Gastrocnemius medialis (tissue), 4 donors: Measurements from ENCODE around the gene LRRC8A. TPM values are rescaled to one million over a fixed set of nuclear protein-coding genes. Genes with fewer than 3 reads are reported as not detected.
"Not testable (repeated sequence)": the region's sequence is repeated elsewhere in the genome, so short reads cannot be mapped to it uniquely, and the experiment has no call there.

Experiments used
- ATAC-seq, 2 donors: fragments of 150-250 bp; one replicate each; pipeline ENCODE4 v1.9.1; 2016
- DNase-seq, 2 donors: peaks; one replicate each; pipeline ENCODE4 v3.0.0-alpha.2; 2019
- H3K27ac ChIP-seq, 4 donors: fragments of 200-600 bp; sonication (generic); 1 replicate in 1 of 4; 2 replicates in 3 of 4; pipeline ENCODE4 v1.5.1; 2016 to 2018; ENCODE audit warnings: mild to moderate bottlenecking in 2 of 4, moderate library complexity in 1 of 4
- H3K27me3 ChIP-seq, 3 donors: fragments of 200-600 bp; sonication (generic) in 2 of 3; 1 replicate in 1 of 3; 2 replicates in 2 of 3; pipeline versions ENCODE4 v1.5.1 to v1.6.0; 2016 to 2019; ENCODE audit warnings: mild to moderate bottlenecking in 1 of 3, moderate library complexity in 1 of 3
- H3K36me3 ChIP-seq, 2 donors: fragments of 200-600 bp; sonication (generic) in 1 of 2; one replicate each; pipeline ENCODE4 v1.5.1; 2017 to 2018
- H3K4me1 ChIP-seq, 2 donors: fragments of 200-600 bp; sonication (generic) in 1 of 2; one replicate each; pipeline ENCODE4 v1.5.1; 2016 to 2017; ENCODE audit warnings: mild to moderate bottlenecking in 2 of 2
- H3K4me3 ChIP-seq, 4 donors: fragments of 200-600 bp; sonication (generic) in 3 of 4; 1 replicate in 1 of 4; 2 replicates in 3 of 4; pipeline ENCODE4 v1.5.1; 2016 to 2019; ENCODE audit warnings: mild to moderate bottlenecking in 2 of 4
- H3K9me3 ChIP-seq, 3 donors: fragments of 200-600 bp; sonication (generic) in 2 of 3; 1 replicate in 1 of 3; 2 replicates in 2 of 3; pipeline ENCODE4 v1.5.1; 2016 to 2019
- CTCF ChIP-seq, 5 experiments: fragments of 450-650 bp in 3 of 5; fragments of 200-600 bp in 2 of 5; sonication (generic) in 2 of 5; IDR thresholded peaks in 4 of 5; conservative IDR thresholded peaks in 1 of 5; 1 replicate in 4 of 5; 2 replicates in 1 of 5; pipeline ENCODE4 v1.5.1; 2016 to 2019; ENCODE audit warnings: antibody characterized with exemption in 5 of 5, mild to moderate bottlenecking in 3 of 5, moderate library complexity in 3 of 5
- POLR2A ChIP-seq, 2 donors: fragments of 450-650 bp; IDR thresholded peaks; one replicate each; pipeline ENCODE4 v1.6.1; 2017; ENCODE audit warnings: antibody characterized with exemption in 2 of 2, mild to moderate bottlenecking in 2 of 2, moderate library complexity in 2 of 2
- in situ Hi-C, 4 donors: fragments of 200-750 bp; cut with MboI; loops; one replicate each; pipeline versions ENCODE4 v1.15.0 to v1.8.0; 2017; ENCODE audit warnings: low sequenced_read_pairs in 4 of 4
- intact Hi-C: fragments of 100-400 bp; cut with DNase I; formaldehyde crosslinking; loops from one replicate; pipeline ENCODE4 v1.15.1; 2023; ENCODE audit warnings: low total_unique reads
- total RNA-seq, 4 donors: library from RNA; depleted of rRNA; stranded (reverse); fragments of >200 nt; gene quantifications; one replicate each; pipeline versions ENCODE4 v1.1.0 to v1.2.3, GENCODE V29; 2016

LRRC8A gene
- total RNA-seq, 4 donors from 2014 or later, result 24.4 to 28.4 (median 27.0) TPM

GRCh38 chr9:128838338-128838737 is 43.6 kb upstream of the LRRC8A start:
- Histone ChIP-seq H3K9me3 (no peaks in the 10 kb centered on the region), H3K36me3 (peaks cover 0 to 14% of the 10 kb centered on the region in 2 donors), H3K4me3 (no peak overlapping the region), H3K27ac (no peak overlapping the region), H3K4me1 (no peaks in the 10 kb centered on the region), H3K27me3 (no peaks in the 10 kb centered on the region)
- DNase-seq (no peak), ATAC-seq (no peak)
- in situ Hi-C loops (no loop called here), intact Hi-C loops (no loop called here)
- no peak for TF ChIP-seq POLR2A (IDR thresholded peaks at IDR 0.05)
- no peak for TF ChIP-seq CTCF (IDR thresholded peaks at IDR 0.05 in 4 of 5, conservative IDR thresholded peaks at IDR 0.05 in 1 of 5)

- ATAC-seq (no peak), DNase-seq (no peak)
- no peak overlapping the region for H3K4me3 ChIP-seq
- peaks cover 0 to 9% of the 10 kb centered on the region in 2 donors for H3K36me3 ChIP-seq
- in situ Hi-C loops (no loop called here), intact Hi-C loops (no loop called here)
- no peaks in the 10 kb centered on the region for H3K27me3 ChIP-seq
- H3K27ac ChIP-seq, result no peak overlapping the region
- no peaks in the 10 kb centered on the region for H3K9me3 ChIP-seq
- no peaks in the 10 kb centered on the region for H3K4me1 ChIP-seq
- TF ChIP-seq CTCF (IDR thresholded peaks at IDR 0.05 in 4 of 5, conservative IDR thresholded peaks at IDR 0.05 in 1 of 5), result no peak
- no peak for TF ChIP-seq POLR2A (IDR thresholded peaks at IDR 0.05)
Observed at GRCh38 chr9:128840524-128840923, 41.4 kb upstream of the LRRC8A start.

- Histone ChIP-seq H3K4me3 (no peak overlapping the region), H3K36me3 (peaks cover 0 to 8% of the 10 kb centered on the region in 2 donors), H3K9me3 (no peaks in the 10 kb centered on the region), H3K27me3 (no peaks in the 10 kb centered on the region), H3K27ac (no peak overlapping the region), H3K4me1 (no peaks in the 10 kb centered on the region)
- in situ Hi-C loops (no loop called here), intact Hi-C loops (no loop called here)
- no peak for ATAC-seq
- no peak for DNase-seq
- TF ChIP-seq CTCF (IDR thresholded peaks at IDR 0.05 in 4 of 5, conservative IDR thresholded peaks at IDR 0.05 in 1 of 5) (no peak), POLR2A (IDR thresholded peaks at IDR 0.05) (no peak)
Observed at GRCh38 chr9:128841694-128842492, 40.0 kb upstream of the LRRC8A start.

GRCh38 chr9:128843171-128843570 is 38.8 kb upstream of the LRRC8A start:
- H3K27ac ChIP-seq, H3K4me3 ChIP-seq, H3K27me3 ChIP-seq, ATAC-seq, intact Hi-C loops, H3K4me1 ChIP-seq, H3K9me3 ChIP-seq, in situ Hi-C loops, H3K36me3 ChIP-seq: not testable (repeated sequence)
- peak in 1 of 2 donors; percentile 2 for DNase-seq

- in situ Hi-C loops (no loop called here), intact Hi-C loops (no loop called here)
- TF ChIP-seq CTCF (IDR thresholded peaks at IDR 0.05 in 4 of 5, conservative IDR thresholded peaks at IDR 0.05 in 1 of 5) (no peak), POLR2A (IDR thresholded peaks at IDR 0.05) (no peak)
- DNase-seq, result peak in 1 of 2 donors; percentile 4
- H3K27ac ChIP-seq, result no peak overlapping the region
- peaks cover 0 to 8% of the 10 kb centered on the region in 2 donors for H3K36me3 ChIP-seq
- H3K9me3 ChIP-seq, result no peaks in the 10 kb centered on the region
- H3K4me3 ChIP-seq, result no peak overlapping the region
- H3K4me1 ChIP-seq, result no peaks in the 10 kb centered on the region
- H3K27me3 ChIP-seq, result no peaks in the 10 kb centered on the region
- no peak for ATAC-seq
Observed at GRCh38 chr9:128845186-128845931, 36.6 kb upstream of the LRRC8A start.
